Fibroblast of lung (primary cell): Measurements from ENCODE around the gene GLDC. TPM values are rescaled to one million over a fixed set of nuclear protein-coding genes. Genes with fewer than 3 reads are reported as not detected.

Experiments
- DNase-seq, 2 donors: peaks; one replicate each; pipeline versions ENCODE4 v3.0.0 to v3.0.0-alpha.2; 2010; ENCODE audit warnings: low read depth in 2 of 2
- H2AFZ ChIP-seq: 2 replicates; pipeline ENCODE4 v1.5.1; 2012; ENCODE audit warnings: low read length, control low read depth, inconsistent platforms
- H3K27ac ChIP-seq: 2 replicates; pipeline ENCODE4 v1.5.1; 2011; ENCODE audit warnings: low read length, control low read depth; ENCODE audit not compliant: insufficient read depth
- H3K27me3 ChIP-seq: 2 replicates; pipeline ENCODE4 v1.5.1; 2011; ENCODE audit warnings: mild to moderate bottlenecking, low read length; ENCODE audit not compliant: control insufficient read depth, insufficient read depth
- H3K36me3 ChIP-seq: 2 replicates; pipeline ENCODE4 v1.5.1; 2011; ENCODE audit warnings: low read length; ENCODE audit not compliant: control insufficient read depth, insufficient read depth
- H3K4me1 ChIP-seq: 2 replicates; pipeline ENCODE4 v1.5.1; 2011; ENCODE audit warnings: low read length; ENCODE audit not compliant: control insufficient read depth, insufficient read depth; ENCODE audit errors: extremely low read depth
- H3K4me2 ChIP-seq: 2 replicates; pipeline ENCODE4 v1.5.1; 2011; ENCODE audit warnings: low read length, control low read depth; ENCODE audit not compliant: insufficient read depth; ENCODE audit errors: extremely low read depth
- H3K4me3 ChIP-seq, 4 experiments: fragments of 200-600 bp in 1 of 4; sonication (generic) in 1 of 4; replicated peaks in 1 of 4; 2 replicates each; pipeline ENCODE4 v1.5.1; 2011 to 2016; ENCODE audit warnings: low read length in 4 of 4, low read depth in 3 of 4, mild to moderate bottlenecking in 3 of 4, control low read depth in 2 of 4, inconsistent platforms in 1 of 4, mixed read lengths in 1 of 4; ENCODE audit not compliant: insufficient read depth in 1 of 4; ENCODE audit errors: control extremely low read depth in 1 of 4
- H3K79me2 ChIP-seq: 2 replicates; pipeline ENCODE4 v1.5.1; 2012; ENCODE audit warnings: mild to moderate bottlenecking, low read length, inconsistent platforms; ENCODE audit not compliant: control insufficient read depth, insufficient read depth
- H3K9ac ChIP-seq: 2 replicates; pipeline ENCODE4 v1.5.1; 2011; ENCODE audit warnings: mild to moderate bottlenecking, low read length, control low read depth; ENCODE audit not compliant: insufficient read depth
- H3K9me3 ChIP-seq: 2 replicates; pipeline ENCODE4 v1.5.1; 2012; ENCODE audit warnings: low read depth, low read length; ENCODE audit not compliant: control insufficient read depth, insufficient read depth
- H4K20me1 ChIP-seq: 2 replicates; pipeline ENCODE4 v1.5.1; 2011; ENCODE audit warnings: low read length; ENCODE audit not compliant: control insufficient read depth, insufficient read depth; ENCODE audit errors: extremely low read depth
- CTCF ChIP-seq, 2 donors: IDR thresholded peaks in 1 of 2; conservative IDR thresholded peaks in 1 of 2; 1 replicate in 1 of 2; 2 replicates in 1 of 2; pipeline ENCODE4 v1.5.1; 2011 to 2012; ENCODE audit warnings: low read length in 2 of 2, control low read depth in 1 of 2, inconsistent platforms in 1 of 2, low read depth in 1 of 2, mild to moderate bottlenecking in 1 of 2
- EZH2 ChIP-seq: IDR thresholded peaks from 2 replicates; pipeline ENCODE4 v1.5.1; 2012; ENCODE audit warnings: low read length, control low read depth, mild to moderate bottlenecking; ENCODE audit errors: missing control alignments
- polyA plus RNA-seq, 2 donors: library from polyadenylated mRNA; depleted of rRNA in 1 of 2; stranded (reverse) in 1 of 2; unstranded in 1 of 2; fragments of >200 nt; gene quantifications; 2 replicates each; pipeline ENCODE4 v1.2.1, GENCODE V29; 2011 to 2012; ENCODE audit warnings: missing spikeins in 1 of 2
- total RNA-seq: library from RNA; depleted of rRNA; stranded (reverse); fragments of >200 nt; gene quantifications from 2 replicates; pipeline ENCODE4 v1.2.1, GENCODE V29; 2014

The GLDC gene
- total and polyA plus RNA-seq, 2 donors (not counting 1 experiment from before 2014, with no cell fraction given) = 0.45 to 0.83 TPM

- DNase-seq = peak in 1 of 2 donors; percentile 8
- no peaks in the 10 kb centered on the region for H4K20me1 ChIP-seq
- H3K36me3 ChIP-seq = no peaks in the 10 kb centered on the region
- H3K9me3 ChIP-seq = no peaks in the 10 kb centered on the region
- no peaks in the 10 kb centered on the region for H3K27me3 ChIP-seq
- H2AFZ ChIP-seq = peak overlapping the region; percentile 100
- H3K9ac ChIP-seq = peak overlapping the region; percentile 98
- TF ChIP-seq CTCF (conservative IDR thresholded peaks at IDR 0.05 in 1 of 2, IDR thresholded peaks at IDR 0.05 in 1 of 2; ENCODE audit: low read depth in 1 of 2, low read length in 2 of 2) (no peak), EZH2 (no peak)
- no peaks in the 10 kb centered on the region for H3K4me1 ChIP-seq
- peak overlapping the region; percentile 72 to 95 (median 92) for H3K4me3 ChIP-seq
- peak overlapping the region; percentile 99 for H3K27ac ChIP-seq
- peaks cover 11% of the 10 kb centered on the region for H3K79me2 ChIP-seq
- peak overlapping the region; percentile 61 for H3K4me2 ChIP-seq
These were observed 36.5 kb upstream of the GLDC start for GRCh38 chr9:6681957-6682501.

DNA sequence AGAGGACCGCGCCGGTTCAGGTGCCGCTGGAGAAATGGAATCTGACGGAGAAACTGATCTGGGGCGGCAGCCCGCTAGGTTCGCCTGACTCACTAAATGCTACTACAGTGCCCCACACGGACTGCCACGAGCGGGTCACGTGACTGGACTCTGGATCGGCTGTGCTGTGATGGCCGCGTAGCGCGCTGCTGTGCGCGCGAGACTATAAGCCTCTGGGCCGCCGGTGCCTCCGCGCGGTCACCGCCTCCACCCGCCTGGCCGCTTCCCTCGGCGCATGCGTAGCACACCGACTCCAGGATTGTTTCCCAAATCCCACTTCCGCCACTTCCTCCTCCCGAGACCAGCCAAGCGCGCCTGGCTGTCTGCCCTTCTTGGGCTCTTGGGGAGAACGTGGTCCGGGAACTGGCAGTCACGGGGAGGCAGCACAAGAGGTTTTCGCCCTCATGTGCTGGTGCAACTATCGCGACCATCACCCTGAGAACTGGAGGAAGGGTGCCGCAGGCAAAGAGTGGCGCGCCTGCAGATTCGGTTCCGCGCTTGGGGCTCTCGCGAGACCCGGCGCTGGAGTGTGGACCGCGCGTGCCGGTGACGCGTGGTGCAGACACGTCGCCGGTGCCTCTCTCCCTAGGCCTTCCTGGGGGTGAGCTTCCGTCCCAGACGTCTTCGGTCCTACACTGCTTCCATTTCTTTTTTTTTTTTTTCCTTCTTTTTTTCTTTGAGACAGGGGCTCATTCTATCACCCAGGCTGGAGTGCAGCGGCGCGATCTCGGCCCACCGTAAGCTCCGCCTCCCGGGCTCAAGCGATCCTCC is 35.8 kb upstream of the GLDC start:
- H3K36me3 ChIP-seq = no peaks in the 10 kb centered on the region
- H3K27ac ChIP-seq = peak overlapping the region; percentile 99
- no peaks in the 10 kb centered on the region for H3K4me1 ChIP-seq
- peak overlapping the region; percentile 100 for H2AFZ ChIP-seq
- peak overlapping the region; percentile 72 to 95 (median 92) for H3K4me3 ChIP-seq
- peak; percentile 96 to 97 for DNase-seq
- no peaks in the 10 kb centered on the region for H4K20me1 ChIP-seq
- H3K4me2 ChIP-seq = peak overlapping the region; percentile 81
- H3K27me3 ChIP-seq = no peaks in the 10 kb centered on the region
- H3K9me3 ChIP-seq = no peaks in the 10 kb centered on the region
- TF ChIP-seq EZH2 = no peak
- no peak for TF ChIP-seq CTCF (conservative IDR thresholded peaks at IDR 0.05 in 1 of 2, IDR thresholded peaks at IDR 0.05 in 1 of 2; ENCODE audit: low read depth in 1 of 2, low read length in 2 of 2)
- H3K79me2 ChIP-seq = peaks cover 11% of the 10 kb centered on the region
- H3K9ac ChIP-seq = peak overlapping the region; percentile 98

GRCh38 chr9:6680797-6681146 is 35.2 kb upstream of the GLDC start:
- H3K27me3 ChIP-seq = no peaks in the 10 kb centered on the region
- H3K79me2 ChIP-seq = peaks cover 11% of the 10 kb centered on the region
- no peaks in the 10 kb centered on the region for H3K4me1 ChIP-seq
- peak; percentile 39 to 57 for DNase-seq
- TF ChIP-seq CTCF (conservative IDR thresholded peaks at IDR 0.05 in 1 of 2, IDR thresholded peaks at IDR 0.05 in 1 of 2; ENCODE audit: low read depth in 1 of 2, low read length in 2 of 2) (no peak), EZH2 (no peak)
- H3K9me3 ChIP-seq = no peaks in the 10 kb centered on the region
- H3K36me3 ChIP-seq = no peaks in the 10 kb centered on the region
- no peaks in the 10 kb centered on the region for H4K20me1 ChIP-seq
- peak overlapping the region; percentile 98 for H3K9ac ChIP-seq
- H2AFZ ChIP-seq = peak overlapping the region; percentile 52
- peak overlapping the region; percentile 99 for H3K27ac ChIP-seq
- peak overlapping the region; percentile 72 to 92 (median 86) for H3K4me3 ChIP-seq
- H3K4me2 ChIP-seq = peak overlapping the region; percentile 64
